Measurements from ENCODE around the gene COL18A1. TPM values are rescaled to one million over a fixed set of nuclear protein-coding genes. Genes with fewer than 3 reads are reported as not detected.

COL18A1 gene
- total RNA-seq, 2 donors from 2014 or later, result 117 to 133 TPM

DNA sequence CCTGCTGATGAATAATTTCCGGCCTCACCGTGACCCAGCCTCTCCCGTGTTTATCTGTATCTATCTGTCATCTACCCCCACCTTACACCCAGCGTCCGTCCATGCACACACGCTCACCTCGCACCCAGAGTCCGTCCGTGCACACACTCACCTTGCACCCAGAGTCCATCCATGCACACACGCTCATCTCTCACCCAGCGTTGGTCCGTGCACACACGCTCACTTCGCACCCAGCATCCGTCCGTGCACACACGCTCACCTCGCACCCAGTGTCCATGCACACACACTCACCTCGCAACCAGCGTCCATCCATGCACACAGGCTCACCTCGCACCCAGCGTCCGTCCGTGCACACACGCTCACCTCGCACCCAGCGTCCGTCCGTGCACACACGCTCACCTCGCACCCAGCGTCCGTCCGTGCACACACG lies 25.0 kb upstream of the COL18A1 start:
- intact Hi-C loops (cut with DNase I), result loop anchor here in 1 of 2 donors (10.0 kb wide), 1 partner anchor 55 kb away; no protein-coding TSS in a partner anchor
- DNase-seq (ENCODE audit: low spot score), result no peak

DNA sequence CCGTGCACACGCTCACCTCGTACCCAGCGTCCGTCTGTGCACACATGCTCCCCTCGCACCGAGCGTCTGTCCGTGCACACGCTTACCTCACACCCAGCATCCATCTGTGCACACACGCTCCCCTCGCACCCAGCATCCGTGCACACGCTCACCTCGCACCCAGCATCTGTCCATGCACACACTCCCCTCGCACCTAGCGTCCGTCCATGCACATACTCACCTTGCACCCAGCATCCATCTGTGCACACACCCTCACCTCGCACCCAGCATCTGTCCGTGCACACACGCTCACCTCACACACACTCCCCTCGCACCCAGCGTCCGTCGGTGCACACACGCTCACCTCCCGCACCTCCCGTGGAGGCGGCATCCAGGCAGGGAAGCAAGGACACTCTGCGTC lies 24.4 kb upstream of the COL18A1 start:
- DNase-seq (ENCODE audit: low spot score), result peak; percentile 62
- intact Hi-C loops (cut with DNase I), result no loop called here

DNA sequence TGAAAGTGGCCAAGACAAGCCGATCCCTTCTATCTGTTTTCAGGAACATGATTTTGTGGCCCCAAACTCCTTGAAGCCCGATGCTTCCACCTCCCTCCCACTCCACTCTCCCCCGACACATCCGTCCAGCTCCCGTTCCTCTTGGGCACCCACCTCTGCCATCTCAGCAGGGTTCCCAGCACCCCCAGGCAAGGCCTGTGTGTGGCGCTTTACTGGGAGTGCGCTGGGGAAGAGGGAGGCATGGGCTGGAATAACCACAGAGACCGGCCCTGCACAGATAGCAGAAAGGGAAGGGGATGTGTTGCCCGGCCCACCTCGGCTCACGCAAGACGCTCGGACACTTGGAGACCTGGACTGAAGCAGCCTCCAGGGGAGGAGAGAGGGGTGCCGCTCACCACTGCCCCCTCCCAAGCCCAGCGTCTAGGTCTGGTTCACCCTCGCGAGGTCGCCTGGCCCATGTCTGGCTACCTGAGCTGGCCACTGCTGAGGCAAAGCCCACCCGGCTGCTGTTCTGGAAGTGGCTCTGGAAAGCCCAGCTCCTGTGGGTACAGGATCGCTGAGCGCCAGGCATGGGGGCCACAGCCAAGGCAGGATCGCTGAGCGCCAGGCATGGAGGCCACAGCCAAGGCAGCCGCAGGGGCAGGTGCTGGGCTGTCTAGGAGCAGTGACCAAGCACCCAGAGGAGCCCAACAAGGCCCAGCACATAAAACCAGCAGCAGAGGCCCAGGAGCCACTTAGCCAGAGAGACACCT lies 23.8 kb upstream of the COL18A1 start:
- intact Hi-C loops (cut with DNase I), result no loop called here

DNA sequence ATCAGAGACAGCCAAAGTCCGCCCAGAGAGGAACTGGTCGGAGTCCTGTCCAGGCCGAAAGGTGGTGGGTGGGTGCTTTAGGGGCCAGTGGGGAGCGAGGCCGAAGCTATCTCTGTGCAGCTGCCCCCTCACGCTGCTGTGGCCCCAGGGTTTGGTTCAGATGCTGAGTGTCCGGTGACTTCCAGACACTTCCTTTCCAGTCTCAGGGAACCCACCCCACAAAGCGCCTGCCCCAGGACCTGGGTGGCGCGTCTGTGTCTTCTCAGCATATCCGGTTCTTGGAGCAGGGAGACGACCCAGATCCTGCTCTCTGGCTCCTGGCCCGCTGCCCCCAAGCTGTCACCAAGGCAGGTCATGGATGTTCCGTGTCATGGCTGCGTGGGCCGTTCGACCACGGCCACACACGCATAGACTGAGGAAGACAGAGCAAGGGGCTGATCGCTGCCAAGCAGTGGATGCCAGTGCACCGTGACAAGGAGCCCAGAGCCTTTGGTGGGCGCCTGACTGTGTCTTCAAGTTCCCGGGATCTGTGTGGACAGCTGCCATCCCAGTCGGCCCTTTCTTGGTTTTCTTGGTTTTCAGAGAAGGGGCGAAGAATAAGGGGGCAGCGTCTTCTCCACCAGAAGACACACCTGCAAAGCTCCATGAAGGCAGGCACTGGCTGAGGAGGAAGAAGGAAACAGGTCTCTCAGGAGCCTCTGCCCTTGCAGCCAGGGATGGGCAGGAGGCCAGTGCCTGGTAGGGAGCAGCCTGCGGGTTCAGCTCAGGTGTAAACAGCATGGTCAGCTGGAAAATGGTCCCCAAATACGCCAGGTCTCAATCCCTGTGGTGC lies 22.9 kb upstream of the COL18A1 start:
- intact Hi-C loops (cut with DNase I), result no loop called here
- DNase-seq (ENCODE audit: low spot score), result peak; percentile 74

More for the DNA sequence above, 23.8 kb upstream of the COL18A1 start:
- peak; percentile 72 for DNase-seq (ENCODE audit: low spot score)

DNA sequence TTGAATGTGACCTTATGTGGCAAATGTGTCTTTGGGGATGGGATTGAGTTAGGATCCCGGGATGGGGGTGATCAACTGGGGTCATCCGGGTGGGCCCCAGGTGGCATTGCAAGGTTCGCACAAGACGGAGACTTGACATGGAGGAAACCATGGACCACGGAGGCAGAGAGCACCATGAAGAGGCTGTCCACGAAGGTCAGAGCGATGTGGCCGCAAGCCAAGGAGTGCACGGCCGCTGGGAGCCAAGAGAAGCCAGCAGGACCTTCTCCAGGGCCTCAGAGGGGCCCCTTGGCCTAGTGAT lies 22.3 kb upstream of the COL18A1 start:
- no peak for DNase-seq (ENCODE audit: low spot score)
- intact Hi-C loops (cut with DNase I), result no loop called here

DNA sequence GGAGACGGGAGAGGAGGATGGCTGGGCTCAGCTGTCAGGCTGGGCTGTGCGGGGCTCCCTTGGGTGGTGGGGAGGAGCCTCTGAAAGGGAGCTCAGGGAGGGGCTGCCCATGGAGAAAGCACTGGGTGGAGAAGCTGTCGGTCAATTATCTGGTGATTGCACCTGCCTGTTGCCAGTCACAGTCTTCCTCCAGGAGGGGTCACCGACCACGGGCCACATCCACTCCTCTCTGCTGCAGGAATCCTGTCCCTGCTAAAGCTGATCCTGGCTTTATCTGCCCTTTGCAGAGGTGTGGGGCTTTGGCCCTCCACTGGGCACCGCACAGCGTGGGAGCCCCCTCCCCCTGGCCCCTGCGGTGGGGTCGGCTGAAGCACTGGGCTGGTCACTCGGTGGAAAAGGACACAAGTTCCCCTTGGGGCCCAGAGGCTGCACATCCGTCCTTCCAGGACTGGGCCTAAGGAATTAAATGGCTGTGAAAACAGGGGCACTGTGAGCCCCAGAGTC lies 21.8 kb upstream of the COL18A1 start:
- DNase-seq (ENCODE audit: low spot score), result peak; percentile 71
- intact Hi-C loops (cut with DNase I), result no loop called here

DNA sequence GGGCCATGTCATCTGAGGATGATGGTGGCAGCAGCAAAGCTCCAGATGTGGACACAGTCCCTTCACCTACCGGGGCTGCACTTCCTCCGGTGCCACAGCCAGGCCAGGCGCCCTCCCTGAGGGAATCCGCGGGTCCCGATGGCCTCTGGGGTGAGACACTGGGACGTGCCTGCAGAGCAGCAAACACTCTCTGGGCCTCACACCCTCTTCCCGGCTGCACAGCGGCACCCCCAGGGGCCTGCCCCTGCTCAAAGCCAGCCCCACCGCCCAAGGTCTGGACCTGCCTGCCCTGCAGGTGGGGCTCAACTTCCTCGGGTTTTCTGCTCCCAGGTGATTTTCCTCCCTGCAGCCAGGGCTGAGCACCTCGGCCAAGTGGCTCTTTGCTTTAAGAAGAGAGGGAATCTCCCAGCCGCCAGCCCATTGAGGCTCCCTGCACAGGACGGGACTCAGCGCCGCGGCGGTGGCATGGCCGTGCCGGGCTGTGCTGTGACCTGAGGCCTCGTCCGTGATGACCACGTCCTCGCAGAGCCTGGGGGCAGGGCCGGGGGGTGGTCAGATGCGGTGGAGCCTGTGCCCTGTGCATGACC lies 21.3 kb upstream of the COL18A1 start:
- intact Hi-C loops (cut with DNase I), result no loop called here

DNA sequence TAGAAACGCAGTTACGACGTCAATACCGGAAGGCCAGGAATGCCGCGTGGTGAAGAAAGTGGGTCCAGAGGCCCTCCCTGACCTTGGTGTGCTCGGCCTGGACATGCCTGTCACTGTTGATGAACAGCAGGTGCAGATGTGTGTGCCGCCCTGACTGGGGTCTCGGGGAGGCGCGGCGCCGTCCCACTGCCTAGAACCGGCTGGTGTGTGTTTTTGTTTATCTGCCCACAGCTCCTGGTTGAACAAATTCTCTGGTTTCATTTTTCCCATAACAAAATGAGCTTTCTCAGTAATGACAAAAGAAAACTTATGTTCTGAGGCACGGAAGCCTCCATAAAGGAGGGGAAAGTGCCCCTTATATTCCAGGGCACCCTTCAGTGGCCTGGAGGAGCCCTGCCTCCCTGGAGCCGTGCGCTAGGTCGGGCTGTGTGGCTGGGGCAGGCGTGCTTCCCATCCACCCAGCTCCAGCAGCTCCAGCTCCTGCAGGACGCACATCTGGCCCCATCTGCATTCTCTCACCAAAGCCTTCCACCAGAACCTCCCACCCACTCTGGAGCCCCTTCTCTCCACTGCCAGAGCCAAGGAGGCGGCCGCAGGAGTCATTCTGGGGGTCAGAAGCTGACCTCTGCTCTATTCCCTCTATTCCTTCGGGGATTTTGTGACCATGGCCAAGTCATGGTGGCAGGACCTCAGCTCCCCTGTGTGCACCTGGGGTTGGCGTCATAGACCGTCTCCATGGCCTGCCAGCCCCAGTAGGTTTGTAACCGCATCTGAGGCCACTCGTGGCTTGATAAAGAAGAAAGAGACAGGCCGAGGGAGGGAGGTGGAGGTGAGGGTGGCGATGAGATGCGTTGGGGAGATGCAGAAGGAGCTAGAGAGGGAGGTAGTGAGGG lies 20.1 kb upstream of the COL18A1 start:
- intact Hi-C loops (cut with DNase I), result no loop called here

More for the DNA sequence above, 21.3 kb upstream of the COL18A1 start:
- peak; percentile 78 for DNase-seq (ENCODE audit: low spot score)

DNA sequence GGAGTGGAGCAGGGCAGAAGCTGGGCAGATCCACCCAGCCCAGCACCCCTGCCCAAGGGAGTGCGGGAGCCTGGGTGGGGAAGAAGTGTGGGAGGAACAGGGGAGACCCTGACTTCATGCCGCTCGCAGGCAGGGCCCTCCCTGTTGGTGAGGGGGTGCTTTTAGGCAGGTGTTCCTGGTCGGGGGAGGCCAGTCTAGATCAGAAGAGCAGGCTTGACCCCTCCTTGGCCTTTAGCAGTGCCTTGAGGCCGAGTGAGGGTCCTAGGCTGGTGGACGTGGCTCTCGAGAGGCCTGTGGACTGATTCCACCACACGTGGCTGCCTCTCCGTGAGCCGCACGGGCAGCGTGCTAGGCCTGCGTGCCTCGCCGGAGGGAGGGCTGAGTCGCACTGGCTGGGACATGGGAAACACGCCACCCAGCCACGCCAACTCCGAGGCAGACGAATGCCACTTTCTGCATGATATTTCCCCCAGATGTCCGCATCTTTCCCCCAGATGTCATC lies 19.4 kb upstream of the COL18A1 start:
- intact Hi-C loops (cut with DNase I), result no loop called here
- peak; percentile 35 for DNase-seq (ENCODE audit: low spot score)

More for the DNA sequence above, 20.1 kb upstream of the COL18A1 start:
- peak; percentile 59 for DNase-seq (ENCODE audit: low spot score)

DNA sequence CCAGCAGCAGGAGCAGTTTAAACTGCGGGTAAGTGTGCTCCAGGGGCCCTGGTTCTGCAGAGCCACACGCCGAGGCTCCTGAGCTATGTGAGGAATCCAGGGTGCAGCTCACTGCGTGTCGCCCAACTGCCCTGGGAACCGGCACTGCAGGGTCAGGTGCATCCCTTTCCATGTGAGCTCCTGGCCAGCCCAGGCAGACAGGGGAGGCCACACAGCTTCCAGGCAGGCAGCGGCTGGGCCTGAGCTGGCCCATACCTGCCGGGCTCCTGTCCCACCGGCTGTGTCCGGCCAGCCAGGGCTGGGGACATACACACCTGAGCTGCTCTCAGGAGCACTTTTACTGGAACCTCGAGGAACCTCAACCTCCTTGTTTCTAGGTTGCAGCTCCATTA lies 18.6 kb upstream of the COL18A1 start:
- DNase-seq (ENCODE audit: low spot score), result peak; percentile 65
- intact Hi-C loops (cut with DNase I), result no loop called here

DNA sequence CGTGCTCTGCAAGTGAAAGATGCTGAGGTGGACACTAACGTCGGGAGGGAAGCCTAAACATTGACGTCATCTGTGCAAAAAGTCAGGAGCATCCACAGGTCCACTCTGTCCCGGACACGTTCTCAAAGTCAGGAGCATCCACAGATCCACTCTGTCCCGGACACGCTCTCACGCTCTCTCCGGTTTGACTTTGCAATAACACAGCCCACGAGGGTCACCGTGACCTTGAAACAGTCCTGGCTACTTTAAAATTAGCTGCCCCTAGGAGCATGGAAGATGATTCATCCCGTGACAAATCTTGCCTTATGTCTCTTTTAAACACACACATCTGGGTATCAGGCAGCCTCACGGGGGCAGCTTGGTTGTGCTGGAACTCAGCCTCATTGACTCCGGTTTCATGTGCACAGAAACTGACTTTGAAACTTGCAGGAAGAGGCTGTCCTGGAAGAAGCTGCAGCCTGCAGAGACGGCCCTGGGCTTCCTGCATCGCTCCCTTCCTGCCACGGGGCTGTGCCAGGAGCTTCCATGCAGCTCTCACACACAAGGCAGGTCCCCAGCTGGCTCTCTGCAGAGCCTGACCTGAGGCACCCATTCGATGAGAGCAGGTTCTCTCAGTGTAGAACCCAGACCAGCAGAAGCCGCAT lies 18.1 kb upstream of the COL18A1 start:
- DNase-seq (ENCODE audit: low spot score), result peak; percentile 87

DNA sequence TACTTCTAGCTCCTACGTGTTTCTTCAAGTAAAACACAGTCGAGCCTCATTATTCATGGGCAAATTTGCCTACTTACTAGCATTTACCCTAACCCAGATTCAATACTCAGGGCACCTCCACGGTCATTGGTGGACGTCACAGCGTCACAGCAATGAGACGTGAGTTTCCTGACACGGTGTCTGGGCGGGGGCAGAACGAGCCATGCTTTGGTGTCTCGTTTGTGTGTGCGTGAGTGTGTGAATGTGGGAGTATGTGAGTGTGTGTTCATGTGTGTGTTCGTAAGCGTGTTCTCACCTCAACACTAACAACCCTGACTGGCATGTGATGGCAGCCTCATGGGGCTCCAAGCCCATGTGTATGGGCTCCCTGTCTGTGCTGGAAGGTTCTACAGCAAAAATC lies 17.5 kb upstream of the COL18A1 start:
- peak; percentile 63 for DNase-seq (ENCODE audit: low spot score)
- intact Hi-C loops (cut with DNase I), result no loop called here

More for the DNA sequence above, 18.1 kb upstream of the COL18A1 start:
- intact Hi-C loops (cut with DNase I), result no loop called here

DNA sequence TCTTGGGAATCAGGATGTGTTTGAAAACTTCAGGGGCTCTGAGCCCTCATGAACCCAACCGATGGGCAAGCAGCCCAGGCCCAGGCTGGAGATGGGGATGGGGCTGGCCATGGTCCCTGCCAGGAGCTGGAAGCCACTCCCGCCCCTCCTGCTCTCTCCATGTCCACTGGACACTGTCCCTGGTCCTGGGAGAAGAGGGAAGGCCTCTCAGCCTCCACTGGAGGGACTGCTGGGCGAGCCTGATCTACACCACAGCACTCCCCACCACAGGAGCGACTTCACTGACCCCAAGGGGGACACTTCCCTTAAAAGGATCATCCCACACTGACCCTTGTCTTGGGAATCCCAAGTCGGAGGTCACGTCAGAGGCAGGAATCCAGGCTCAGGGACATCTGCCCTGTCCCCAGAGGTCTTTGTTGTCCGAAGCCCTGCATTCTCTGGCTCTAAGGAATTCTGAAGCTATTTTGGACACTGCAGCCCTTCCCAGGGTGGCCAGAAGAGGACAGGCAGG lies 16.9 kb upstream of the COL18A1 start:
- intact Hi-C loops (cut with DNase I), result no loop called here
- peak; percentile 75 for DNase-seq (ENCODE audit: low spot score)

DNA sequence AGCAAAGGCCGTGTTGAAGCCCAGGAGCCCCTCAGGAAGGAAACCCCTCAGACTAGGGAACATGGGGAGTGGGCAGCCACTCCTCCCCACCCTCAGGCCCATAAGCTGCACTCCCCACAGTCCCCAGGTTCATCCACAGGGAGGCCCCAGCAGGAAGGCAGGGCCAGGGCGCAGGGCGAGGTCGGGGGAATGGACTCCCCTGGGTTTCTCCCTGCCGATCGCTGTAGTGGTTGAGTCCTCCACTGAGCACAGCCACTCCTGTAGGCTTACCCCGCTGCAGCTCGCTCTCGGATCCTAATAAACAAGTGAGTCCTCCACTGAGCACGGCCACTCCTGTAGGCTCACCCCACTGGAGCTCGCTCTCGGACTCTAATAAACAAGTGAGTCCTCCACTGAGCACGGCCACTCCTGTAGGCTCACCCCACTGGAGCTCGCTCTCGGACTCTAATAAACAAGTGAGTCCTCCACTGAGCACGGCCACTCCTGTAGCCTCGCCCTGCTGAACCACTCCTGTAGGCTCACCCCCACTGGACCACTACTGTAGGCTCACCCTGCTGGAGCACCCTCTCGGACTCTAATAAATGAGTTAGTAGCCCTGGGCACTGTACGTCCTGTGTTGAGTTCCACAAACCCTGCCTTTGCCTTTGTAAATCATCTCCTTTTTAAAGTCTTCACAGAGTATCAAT lies 16.2 kb upstream of the COL18A1 start:
- intact Hi-C loops (cut with DNase I), result no loop called here
- peak; percentile 66 for DNase-seq (ENCODE audit: low spot score)

DNA sequence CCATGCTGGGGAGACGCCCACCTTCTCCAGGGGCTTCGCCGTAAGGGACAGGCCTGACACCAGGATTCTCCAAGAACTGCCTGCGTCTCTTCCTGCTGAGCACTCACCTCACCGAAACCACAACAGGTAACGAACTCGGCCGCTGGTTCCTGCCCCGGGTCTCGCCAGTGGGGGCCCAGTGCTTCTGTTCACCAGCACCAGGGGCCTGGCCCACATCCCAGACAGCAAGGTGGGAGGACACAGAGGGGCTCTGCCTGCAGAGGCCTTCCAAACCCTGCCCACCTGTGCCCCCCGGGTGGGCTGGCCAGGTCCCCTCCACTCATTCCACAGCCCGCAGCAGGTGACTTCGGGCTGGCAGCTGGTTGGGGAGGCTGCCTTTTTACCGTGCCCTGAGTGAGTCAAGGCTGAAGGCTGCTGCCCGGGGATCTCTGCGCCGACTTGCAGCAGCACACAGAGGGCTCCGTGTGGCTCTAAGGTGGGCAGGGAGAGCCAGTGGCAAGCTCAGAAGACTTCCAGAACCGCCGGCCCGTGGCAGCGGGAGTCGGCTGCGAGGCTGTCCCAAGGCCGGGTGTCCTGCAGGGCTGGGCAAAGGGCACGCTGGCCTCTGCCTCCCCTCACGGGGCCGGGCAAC lies 14.7 kb upstream of the COL18A1 start:
- peak; percentile 51 for DNase-seq (ENCODE audit: low spot score)
- intact Hi-C loops (cut with DNase I), result no loop called here

DNA sequence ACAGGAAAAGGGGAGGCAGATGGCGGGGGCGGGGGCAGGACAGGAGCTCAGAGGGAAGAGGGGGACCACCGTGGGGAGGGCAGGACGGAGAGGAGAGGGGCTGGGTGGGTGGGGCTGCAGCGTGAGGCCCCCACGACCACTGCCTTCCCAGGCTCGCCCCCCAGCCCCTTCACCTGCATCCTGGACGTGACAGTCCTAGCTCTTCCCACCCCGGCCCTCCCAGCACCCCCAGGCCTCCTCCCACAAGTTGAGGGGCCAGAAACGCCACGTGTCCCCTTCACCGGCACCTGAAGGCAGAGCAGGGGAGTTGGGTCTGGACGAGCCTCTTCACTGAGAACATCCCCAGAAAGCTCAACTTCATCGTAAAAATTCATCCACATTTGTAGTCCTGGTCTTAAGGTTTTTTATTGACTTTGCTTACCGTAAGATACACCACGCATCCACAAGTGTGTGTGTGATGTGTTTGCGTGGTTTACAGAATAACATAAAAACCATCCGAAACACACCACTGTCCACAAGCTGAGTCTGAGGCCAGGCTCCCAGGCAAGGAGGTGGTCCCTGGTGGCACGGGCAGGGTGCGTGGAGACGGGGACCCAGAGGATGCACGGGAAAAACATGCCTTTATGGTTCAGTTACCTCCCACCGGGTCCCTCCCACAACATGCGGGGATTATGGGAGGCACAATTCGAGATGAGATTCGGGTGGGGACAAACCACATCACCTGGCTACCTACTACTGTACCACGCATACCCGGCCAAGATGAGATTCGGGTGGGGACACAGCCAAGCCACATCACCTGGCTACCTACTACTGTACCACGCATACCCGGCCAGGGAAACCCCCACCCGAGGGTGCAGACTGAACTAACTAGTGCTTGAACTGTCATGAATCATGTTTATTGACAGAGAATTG lies 13.9 kb upstream of the COL18A1 start:
- DNase-seq (ENCODE audit: low spot score), result peak; percentile 74
- intact Hi-C loops (cut with DNase I), result no loop called here

Measured in posterior vena cava (tissue), 2 donors.